GM18499 (cell line): Measurements from ENCODE around the gene ACTN4.

ENCODE experiments used
- ATAC-seq: cut with Tn5 transposase; IDR thresholded peaks from one replicate; pipeline ENCODE4 v1.9.1; 2021; ENCODE audit warnings: moderate number of reproducible peaks; ENCODE audit not compliant: insufficient read depth, unreplicated experiment

ACTN4 gene

GRCh38 chr19:38635483-38636399 is 11.7 kb upstream of the ACTN4 start:
- ATAC-seq, result no peak

- ATAC-seq, result no peak
Observed at GRCh38 chr19:38638461-38638860, 9.0 kb upstream of the ACTN4 start.

- ATAC-seq, result no peak
Observed at GRCh38 chr19:38639679-38640078, 7.8 kb upstream of the ACTN4 start.

GRCh38 chr19:38640368-38640767 is 7.1 kb upstream of the ACTN4 start:
- ATAC-seq, result no peak

DNA sequence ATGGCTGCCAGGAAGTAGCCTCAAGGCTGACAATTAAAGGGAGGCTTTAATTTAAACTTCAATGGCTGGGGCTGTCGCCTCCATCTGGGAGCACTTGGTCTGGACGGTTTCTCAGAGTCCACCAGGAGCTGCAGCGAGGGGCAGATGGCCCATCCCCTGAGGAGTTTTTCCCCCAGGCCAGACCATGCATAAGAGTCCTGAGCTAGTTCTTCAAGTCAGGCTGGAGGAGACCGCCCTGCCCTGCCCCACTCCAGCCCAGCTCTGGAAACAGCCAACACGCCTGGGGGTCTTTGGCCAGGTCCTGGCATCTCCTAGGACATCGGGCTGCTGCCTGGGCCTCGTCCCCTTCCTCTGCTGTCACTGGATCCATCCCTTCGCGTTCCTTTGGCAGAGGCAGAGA is 5.3 kb upstream of the ACTN4 start:
- ATAC-seq, result no peak

DNA sequence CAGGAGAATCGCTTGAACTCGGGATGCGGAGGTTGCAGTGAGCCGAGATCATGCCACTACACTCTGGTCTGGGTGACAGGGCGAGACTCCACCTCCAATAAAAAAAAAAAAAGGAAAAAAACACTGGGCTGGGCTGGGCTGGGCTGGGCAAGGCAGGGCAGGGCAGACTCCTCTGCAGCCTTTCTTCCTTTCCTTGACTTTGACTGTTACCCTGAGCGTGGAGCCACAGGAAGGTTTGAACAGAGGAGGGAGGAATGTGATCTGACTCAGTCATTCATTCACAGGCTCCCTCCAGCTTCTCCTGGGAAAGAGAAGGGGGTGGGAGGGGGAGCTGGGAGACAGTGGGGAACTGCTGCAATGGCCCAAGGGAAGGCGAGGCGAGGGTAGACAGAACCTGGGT is 2.7 kb upstream of the ACTN4 start:
- ATAC-seq, result no peak

GRCh38 chr19:38647966-38648768 is 718 bp downstream of the ACTN4 start:
- no peak for ATAC-seq

- ATAC-seq, result no peak
Observed at GRCh38 chr19:38648769-38649304, 1.4 kb downstream of the ACTN4 start.

DNA sequence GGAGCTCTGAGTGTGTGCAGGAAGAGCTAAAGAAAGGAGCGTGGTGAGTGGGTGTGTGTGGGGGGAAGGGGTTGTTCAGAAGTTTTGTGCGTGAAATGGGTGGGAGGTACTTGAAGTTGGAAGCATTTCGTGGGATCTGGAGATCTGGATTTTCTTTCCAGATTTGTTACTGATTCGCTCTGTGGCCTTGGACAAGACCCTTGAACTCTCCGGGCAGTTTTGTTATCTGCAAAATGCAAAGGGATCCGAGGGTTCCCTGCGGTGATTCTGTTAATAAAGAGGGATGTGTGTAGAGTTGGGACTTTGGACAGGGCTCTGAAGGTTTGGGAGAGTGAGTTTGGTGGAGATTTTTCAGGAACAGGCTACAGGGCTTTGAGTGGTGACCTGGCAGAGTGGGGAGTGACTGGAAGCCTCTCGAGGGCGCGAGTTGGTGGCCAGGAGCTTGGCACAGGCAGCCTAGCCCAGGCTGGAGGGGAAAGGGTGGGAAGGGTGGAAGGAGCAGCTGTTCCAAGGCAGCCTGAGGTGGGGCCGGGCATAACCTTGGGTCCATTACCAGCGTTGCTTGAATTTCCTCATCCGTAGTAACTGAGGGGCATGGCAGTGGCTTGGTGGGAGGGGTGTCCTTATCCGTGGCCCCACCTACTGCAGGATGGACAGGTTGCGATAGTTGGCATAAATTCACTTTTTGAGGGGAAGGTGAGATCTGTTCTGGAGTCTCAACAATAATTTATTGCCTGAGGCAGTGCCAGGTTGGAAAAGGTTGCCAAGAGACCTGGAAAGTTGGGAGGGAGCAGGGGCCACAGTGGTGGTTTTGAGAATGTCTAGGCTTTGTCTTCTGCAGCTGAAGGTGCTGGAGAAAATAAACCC is 2.1 kb downstream of the ACTN4 start:
- no peak for ATAC-seq

- no peak for ATAC-seq
Observed at GRCh38 chr19:38650172-38650775, 2.8 kb downstream of the ACTN4 start.

DNA sequence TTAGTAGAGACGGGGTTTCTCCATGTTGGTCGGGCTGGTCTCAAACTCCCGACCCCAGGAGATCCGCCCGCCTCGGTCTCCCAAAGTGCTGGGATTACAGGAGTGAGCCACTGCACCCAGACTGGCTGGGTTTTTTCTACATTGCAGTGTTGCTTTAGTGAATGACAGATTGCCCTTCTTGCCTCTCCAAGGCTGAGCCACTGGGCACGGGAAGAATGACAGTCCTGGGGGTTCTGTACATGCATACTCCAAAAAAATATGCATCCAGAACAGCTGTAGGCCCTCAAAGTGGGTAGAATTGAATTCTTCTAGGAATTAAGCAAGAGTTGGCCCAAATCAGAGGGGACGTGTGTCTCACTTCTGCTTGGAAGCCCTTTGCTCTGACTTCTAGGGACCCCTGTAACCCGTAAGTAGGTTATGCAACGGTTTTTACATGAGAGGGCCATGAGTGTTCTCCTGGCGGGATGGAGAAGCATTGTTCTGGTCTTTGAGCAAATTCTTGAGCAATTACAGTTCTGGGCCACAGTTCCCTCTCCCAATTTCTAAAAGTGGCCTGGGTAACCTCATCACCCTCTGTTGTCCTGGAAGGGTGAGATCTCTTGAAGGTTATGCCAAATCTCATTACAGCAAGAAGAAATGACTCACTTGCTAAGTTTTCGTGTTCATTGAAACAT is 3.6 kb downstream of the ACTN4 start:
- ATAC-seq, result no peak

GRCh38 chr19:38653028-38653571 is 5.7 kb downstream of the ACTN4 start:
- no peak for ATAC-seq

- ATAC-seq, result no peak
Observed at GRCh38 chr19:38654628-38655055, 7.2 kb downstream of the ACTN4 start.

DNA sequence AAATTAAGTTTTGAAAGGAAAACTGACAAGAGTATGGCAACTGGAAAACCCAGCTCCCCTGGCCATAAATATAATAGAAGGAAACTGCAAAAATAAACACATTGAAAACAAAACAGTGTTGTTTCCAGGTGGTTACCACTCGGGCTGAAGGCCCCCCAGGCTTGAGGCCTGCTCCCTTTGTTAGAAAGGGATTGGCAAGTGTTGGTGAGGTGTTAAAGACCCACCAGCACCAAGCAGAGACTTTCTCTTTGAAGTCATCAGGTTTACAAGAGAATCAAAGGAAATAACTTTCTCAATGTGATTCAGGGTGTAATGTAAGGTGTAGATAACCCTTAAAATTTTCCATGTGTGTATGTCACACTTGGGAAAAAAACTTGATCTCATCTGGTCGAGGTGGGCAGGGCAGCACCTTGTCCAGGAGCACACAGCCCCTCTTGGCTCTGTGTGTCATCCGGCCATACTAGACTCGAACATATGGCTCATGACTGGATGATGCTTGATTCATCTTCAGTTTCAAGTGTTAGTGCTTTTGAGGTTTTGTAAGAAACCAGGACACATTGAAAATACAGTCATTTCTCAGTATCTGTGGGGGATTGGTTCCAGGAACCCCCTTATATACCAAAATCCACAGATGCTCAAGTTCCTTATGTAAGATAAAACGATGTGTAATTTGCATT is 7.8 kb downstream of the ACTN4 start:
- ATAC-seq, result no peak

DNA sequence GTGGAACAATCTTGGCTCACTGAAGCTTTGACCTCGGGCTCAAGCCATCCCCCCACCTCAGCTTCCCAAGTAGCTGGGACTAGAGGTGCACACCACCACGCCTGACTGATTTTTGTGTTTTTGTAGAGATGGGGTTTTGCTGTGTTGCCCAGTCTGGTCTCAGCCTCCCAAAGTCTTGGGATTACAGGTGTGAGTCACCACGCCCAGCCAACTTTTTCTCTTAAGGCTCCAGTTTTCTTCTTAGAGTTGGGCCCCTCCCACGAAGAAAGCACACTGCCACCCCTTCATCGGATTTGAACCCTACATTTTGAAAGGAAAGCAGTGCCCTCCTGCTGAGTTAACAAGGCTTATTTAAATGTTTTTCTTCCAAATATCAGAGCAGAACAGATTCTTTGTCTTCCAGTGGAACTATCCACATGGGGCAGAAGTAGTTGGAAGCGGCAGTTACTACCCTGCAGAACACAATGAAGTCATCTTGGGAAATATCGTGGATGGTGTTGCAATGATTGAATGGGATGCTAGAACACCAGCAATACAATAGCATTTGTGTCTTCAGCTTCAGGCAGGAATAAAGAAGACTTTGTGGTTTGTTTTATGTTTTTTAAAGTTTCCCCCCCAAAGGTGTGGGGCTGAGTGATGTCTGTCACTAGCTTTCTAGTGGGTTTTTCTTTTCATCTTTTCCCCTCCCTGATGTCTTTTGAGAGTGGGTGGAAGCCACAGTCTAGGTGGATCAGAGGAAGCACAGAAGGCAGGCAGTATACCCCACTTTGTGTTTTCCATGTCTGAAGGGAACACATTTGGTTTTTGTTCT is 8.9 kb downstream of the ACTN4 start:
- ATAC-seq, result no peak

GRCh38 chr19:38657633-38658222 is 10.3 kb downstream of the ACTN4 start:
- no peak for ATAC-seq
